GM21390 (cell line): ENCODE results near the gene ZMIZ1.

ENCODE experiments used
- ATAC-seq: cut with Tn5 transposase; IDR thresholded peaks from one replicate; pipeline ENCODE4 v1.9.1; 2021; ENCODE audit not compliant: unreplicated experiment

The ZMIZ1 gene

GRCh38 chr10:79301754-79302530 lies 233.2 kb downstream of the ZMIZ1 start:
- ATAC-seq, result no peak

- ATAC-seq, result no peak
Observed at GRCh38 chr10:79303631-79304478, 235.1 kb downstream of the ZMIZ1 start.

GRCh38 chr10:79304479-79305087 lies 235.8 kb downstream of the ZMIZ1 start:
- no peak for ATAC-seq

- no peak for ATAC-seq
Observed at GRCh38 chr10:79305515-79305914, 236.7 kb downstream of the ZMIZ1 start.

GRCh38 chr10:79305988-79306387 lies 237.2 kb downstream of the ZMIZ1 start:
- no peak for ATAC-seq

- ATAC-seq, result no peak
Observed at GRCh38 chr10:79306644-79307220, 238.0 kb downstream of the ZMIZ1 start.

GRCh38 chr10:79308016-79308415 lies 239.2 kb downstream of the ZMIZ1 start:
- no peak for ATAC-seq

- no peak for ATAC-seq
Observed at GRCh38 chr10:79308969-79309665, 240.4 kb downstream of the ZMIZ1 start.

- ATAC-seq, result no peak
Observed at GRCh38 chr10:79310200-79310865, 241.6 kb downstream of the ZMIZ1 start.

GRCh38 chr10:79310911-79311573 lies 242.3 kb downstream of the ZMIZ1 start:
- no peak for ATAC-seq

GRCh38 chr10:79311581-79312407 lies 243.0 kb downstream of the ZMIZ1 start:
- no peak for ATAC-seq

- no peak for ATAC-seq
Observed at GRCh38 chr10:79312601-79313187, 243.9 kb downstream of the ZMIZ1 start.

GRCh38 chr10:79313320-79313719 lies 244.6 kb downstream of the ZMIZ1 start:
- ATAC-seq, result no peak

- ATAC-seq, result no peak
Observed at GRCh38 chr10:79313911-79314439, 245.2 kb downstream of the ZMIZ1 start.

GRCh38 chr10:79314761-79315601 lies 246.2 kb downstream of the ZMIZ1 start:
- no peak for ATAC-seq

- no peak for ATAC-seq
Observed at GRCh38 chr10:79315602-79315920, 246.8 kb downstream of the ZMIZ1 start.

GRCh38 chr10:79316671-79317431 lies 248.1 kb downstream of the ZMIZ1 start:
- ATAC-seq, result peak; percentile 65
